ENCODE measurements around the gene TRIM66. TPM values are rescaled to one million over a fixed set of nuclear protein-coding genes. Genes with fewer than 3 reads are reported as not detected.

The TRIM66 gene
- total and polyA plus RNA-seq, 9 of the 15 experiments (the other 6 are each of a cell fraction or from before 2014, with no cell fraction given) = 1.1 to 7.3 (median 4.9) TPM

- TF ChIP-seq, protein P1, sequence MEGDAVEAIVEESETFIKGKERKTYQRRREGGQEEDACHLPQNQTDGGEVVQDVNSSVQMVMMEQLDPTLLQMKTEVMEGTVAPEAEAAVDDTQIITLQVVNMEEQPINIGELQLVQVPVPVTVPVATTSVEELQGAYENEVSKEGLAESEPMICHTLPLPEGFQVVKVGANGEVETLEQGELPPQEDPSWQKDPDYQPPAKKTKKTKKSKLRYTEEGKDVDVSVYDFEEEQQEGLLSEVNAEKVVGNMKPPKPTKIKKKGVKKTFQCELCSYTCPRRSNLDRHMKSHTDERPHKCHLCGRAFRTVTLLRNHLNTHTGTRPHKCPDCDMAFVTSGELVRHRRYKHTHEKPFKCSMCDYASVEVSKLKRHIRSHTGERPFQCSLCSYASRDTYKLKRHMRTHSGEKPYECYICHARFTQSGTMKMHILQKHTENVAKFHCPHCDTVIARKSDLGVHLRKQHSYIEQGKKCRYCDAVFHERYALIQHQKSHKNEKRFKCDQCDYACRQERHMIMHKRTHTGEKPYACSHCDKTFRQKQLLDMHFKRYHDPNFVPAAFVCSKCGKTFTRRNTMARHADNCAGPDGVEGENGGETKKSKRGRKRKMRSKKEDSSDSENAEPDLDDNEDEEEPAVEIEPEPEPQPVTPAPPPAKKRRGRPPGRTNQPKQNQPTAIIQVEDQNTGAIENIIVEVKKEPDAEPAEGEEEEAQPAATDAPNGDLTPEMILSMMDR (IDR thresholded peaks at IDR 0.05 in 2 of 3, conservative IDR thresholded peaks at IDR 0.05 in 1 of 3; ENCODE audit: insufficient read depth in 2 of 3, low read depth in 1 of 3, low read length in 3 of 3) = no peak
- TF ChIP-seq CBX2 (IDR thresholded peaks at IDR 0.05; ENCODE audit: insufficient read depth, low read length, poor library complexity, severe bottlenecking) (no peak), PHF21A (IDR thresholded peaks at IDR 0.05; ENCODE audit: borderline replicate concordance, low read depth) (no peak), NCOA2 (IDR thresholded peaks at IDR 0.05; ENCODE audit: partially characterized antibody in 2 of 2) (no peak), GTF2B (IDR thresholded peaks at IDR 0.05; ENCODE audit: extremely low read depth, insufficient read length) (no peak), ZC3H8 (IDR thresholded peaks at IDR 0.05) (no peak), SP2 (IDR thresholded peaks at IDR 0.05; ENCODE audit: extremely low read depth, low read depth, low read length, poor library complexity, severe bottlenecking) (no peak), TRIM25 (IDR thresholded peaks at IDR 0.05; ENCODE audit: borderline replicate concordance) (no peak), ZEB2 (IDR thresholded peaks at IDR 0.05) (no peak), SNRNP70 (optimal IDR thresholded peaks at IDR 0.05; ENCODE audit: low read depth, low read length) (no peak), CTBP1 (IDR thresholded peaks at IDR 0.05; ENCODE audit: borderline replicate concordance) (no peak), MCM7 (IDR thresholded peaks at IDR 0.05) (no peak)
Measured at GRCh38 chr11:8605971-8606563, 76.4 kb downstream of the TRIM66 start (continued).

Measured in K562 (cell line).